ENCODE results near the gene HNRNPA3.

The HNRNPA3 gene

DNA sequence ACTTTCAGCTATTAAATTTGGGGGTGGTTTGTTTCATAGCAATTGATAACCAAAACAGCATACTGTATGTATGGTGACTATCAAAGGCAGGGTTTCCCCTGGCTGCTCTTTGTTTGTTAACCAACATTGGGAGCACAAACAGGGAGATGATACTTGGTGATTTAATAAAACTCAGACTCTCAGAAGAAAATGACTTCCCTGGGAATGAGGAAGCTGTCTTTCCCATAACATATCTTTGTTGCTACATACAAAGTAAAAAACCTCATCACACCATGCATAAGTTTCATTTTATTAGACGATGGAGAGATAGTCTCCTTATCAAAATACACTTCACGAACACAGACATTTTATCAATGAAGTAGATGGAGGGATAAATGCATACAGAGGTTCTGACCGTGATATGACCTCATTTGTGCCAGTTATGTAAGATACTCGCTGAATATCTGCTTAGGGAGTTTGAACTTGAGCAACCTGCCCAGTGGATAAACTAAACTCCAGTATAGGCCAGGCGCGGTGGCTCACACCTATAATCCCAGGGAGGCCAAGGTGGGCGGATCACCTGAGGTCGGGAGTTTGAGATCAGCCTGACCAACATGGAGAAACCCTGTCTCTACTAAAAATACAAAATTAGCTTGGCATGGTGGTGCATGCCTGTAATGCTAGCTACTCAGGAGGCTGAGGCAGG, 55.7 kb downstream of the HNRNPA3 start:
- TF ChIP-seq, protein P1, sequence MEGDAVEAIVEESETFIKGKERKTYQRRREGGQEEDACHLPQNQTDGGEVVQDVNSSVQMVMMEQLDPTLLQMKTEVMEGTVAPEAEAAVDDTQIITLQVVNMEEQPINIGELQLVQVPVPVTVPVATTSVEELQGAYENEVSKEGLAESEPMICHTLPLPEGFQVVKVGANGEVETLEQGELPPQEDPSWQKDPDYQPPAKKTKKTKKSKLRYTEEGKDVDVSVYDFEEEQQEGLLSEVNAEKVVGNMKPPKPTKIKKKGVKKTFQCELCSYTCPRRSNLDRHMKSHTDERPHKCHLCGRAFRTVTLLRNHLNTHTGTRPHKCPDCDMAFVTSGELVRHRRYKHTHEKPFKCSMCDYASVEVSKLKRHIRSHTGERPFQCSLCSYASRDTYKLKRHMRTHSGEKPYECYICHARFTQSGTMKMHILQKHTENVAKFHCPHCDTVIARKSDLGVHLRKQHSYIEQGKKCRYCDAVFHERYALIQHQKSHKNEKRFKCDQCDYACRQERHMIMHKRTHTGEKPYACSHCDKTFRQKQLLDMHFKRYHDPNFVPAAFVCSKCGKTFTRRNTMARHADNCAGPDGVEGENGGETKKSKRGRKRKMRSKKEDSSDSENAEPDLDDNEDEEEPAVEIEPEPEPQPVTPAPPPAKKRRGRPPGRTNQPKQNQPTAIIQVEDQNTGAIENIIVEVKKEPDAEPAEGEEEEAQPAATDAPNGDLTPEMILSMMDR (IDR thresholded peaks at IDR 0.05; ENCODE audit: low read depth, low read length, missing control alignments): no peak
- no peak overlapping the region for H3K4me3 ChIP-seq (ENCODE audit: low read depth, low read length)
- DNase-seq (ENCODE audit: low read depth): no peak

DNA sequence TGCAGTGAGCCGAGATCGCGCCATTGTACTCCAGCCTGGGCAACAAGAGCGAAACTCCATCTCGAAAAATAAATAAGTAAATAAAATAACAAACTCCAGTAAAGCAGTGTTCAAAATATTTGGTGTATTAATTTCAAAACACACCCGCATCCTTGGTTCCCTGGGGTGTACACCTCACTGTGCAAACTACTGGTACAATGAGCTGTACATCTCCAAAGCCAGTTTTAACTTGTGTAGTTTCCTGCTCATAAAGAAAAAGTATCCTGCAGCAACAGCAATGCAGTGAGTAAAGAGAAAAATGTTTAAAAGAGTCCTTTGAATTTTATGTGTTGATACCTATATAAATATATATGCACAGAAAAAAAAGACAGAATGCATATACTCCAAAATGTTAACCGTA, 56.3 kb downstream of the HNRNPA3 start:
- H3K4me3 ChIP-seq (ENCODE audit: low read depth, low read length): no peak overlapping the region
- TF ChIP-seq, protein P1 (IDR thresholded peaks at IDR 0.05; ENCODE audit: low read depth, low read length, missing control alignments): no peak
- no peak for DNase-seq (ENCODE audit: low read depth)

DNA sequence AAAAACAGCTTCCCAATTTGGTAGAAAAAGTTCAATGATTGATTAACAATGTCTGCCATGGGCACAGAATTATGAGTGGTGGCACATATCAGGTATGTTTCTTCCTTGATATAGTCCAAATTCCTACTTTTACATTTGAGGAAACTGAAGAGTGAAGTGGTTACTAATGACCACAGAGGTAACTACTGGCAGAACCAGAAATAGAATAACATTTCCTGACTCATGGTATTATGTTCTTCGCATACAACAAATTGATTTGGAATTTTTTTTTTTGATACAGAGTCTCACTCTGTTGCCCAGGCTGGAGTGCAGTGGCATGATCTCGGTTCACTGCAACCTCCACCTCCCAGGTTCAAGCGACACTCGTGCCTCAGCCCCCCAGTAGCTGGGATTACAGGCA, 57.9 kb downstream of the HNRNPA3 start:
- H3K4me3 ChIP-seq (ENCODE audit: low read depth, low read length): no peak overlapping the region
- TF ChIP-seq, protein P1 (IDR thresholded peaks at IDR 0.05; ENCODE audit: low read depth, low read length, missing control alignments): no peak
- no peak for DNase-seq (ENCODE audit: low read depth)

DNA sequence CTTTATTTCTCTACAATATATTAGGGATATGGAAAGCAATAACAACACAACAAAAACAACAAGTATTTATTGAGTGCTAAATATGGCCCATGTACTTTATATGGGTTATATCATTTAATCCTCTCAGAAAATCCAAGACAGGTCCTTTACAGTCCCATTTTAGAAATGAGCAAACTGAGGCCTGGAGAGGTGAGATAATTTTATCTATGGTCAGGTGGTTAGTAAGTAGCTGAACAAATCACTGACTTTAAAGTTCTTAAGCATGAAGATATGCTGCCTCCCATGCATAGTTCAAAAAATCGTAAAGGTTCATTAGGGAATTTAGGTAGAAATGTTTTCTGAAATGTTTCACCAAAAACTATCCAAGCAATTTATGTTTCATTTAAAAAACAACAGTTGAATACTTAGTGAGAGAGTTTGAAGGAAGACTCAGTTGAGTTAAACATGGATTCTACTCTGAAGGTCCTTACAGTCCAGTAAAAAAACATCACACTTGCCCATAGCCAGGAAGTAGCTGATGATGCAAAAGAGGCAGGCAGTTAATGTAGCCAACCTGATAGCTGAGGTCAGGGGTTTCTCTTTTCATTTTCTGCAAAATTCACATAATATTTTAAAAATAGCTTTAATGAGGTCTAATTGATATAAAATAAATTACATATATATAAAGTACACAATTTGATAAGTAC, 59.5 kb downstream of the HNRNPA3 start:
- TF ChIP-seq, protein P1 (IDR thresholded peaks at IDR 0.05; ENCODE audit: low read depth, low read length, missing control alignments): no peak

DNA sequence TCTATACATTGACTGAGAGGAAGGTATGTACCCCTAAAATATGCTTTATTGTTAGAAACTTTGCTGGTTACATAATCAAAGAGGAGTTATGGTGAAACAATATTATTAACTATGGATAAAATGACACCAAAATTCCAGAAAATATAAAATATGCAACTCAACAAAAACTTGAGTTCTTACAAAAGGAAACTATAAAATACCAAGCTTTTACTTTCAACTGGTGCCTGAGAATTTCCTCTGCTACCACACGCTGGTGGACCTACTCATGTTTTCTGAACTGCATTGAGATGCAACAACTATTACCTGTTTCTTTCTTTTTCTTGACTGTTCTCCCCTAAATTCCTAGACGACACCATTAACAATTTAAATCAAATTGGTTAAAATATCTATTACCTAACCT, 60.2 kb downstream of the HNRNPA3 start:
- no peak for DNase-seq (ENCODE audit: low read depth)
- H3K4me3 ChIP-seq (ENCODE audit: low read depth, low read length): no peak overlapping the region
- TF ChIP-seq, protein P1 (IDR thresholded peaks at IDR 0.05; ENCODE audit: low read depth, low read length, missing control alignments): no peak

More for the DNA sequence above, 59.5 kb downstream of the HNRNPA3 start:
- no peak for DNase-seq (ENCODE audit: low read depth)
- H3K4me3 ChIP-seq (ENCODE audit: low read depth, low read length): no peak overlapping the region

DNA sequence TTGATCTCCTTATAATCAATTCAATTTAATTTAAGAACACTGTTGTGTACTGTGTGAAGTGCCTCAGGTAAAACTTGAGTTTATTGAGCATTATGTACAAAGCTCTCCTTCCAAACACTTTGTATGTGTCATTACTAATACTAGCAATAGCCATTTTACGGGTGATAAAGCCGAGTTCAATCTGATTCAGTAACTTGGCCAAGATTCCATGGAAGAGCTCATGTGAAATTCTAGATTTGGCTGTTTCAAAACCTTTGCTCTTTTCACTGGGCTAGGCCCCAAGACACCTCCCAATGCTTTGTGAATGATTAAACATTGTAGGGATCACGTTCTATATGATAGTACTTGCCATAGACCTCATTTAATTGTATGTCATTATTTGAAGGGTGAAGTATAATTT, 60.8 kb downstream of the HNRNPA3 start:
- TF ChIP-seq, protein P1 (IDR thresholded peaks at IDR 0.05; ENCODE audit: low read depth, low read length, missing control alignments): no peak
- no peak for DNase-seq (ENCODE audit: low read depth)
- no peak overlapping the region for H3K4me3 ChIP-seq (ENCODE audit: low read depth, low read length)

Data from GM12864 (cell line).